Adrenal gland (tissue), 5 donors: ENCODE results near the gene SEPTIN10.

Source experiments
- CTCF ChIP-seq, 6 experiments: fragments of 450-650 bp in 4 of 6; fragments of 200-600 bp in 2 of 6; sonication (generic) in 1 of 6; IDR thresholded peaks; 1 replicate in 5 of 6; 2 replicates in 1 of 6; pipeline versions ENCODE4 v1.5.1 to v1.8.0; 2016 to 2021; ENCODE audit warnings: antibody characterized with exemption in 6 of 6, mild to moderate bottlenecking in 2 of 6, moderate library complexity in 1 of 6
- POLR2A ChIP-seq, 2 donors: fragments of 450-650 bp; IDR thresholded peaks; one replicate each; pipeline ENCODE4 v1.6.1; 2017; ENCODE audit warnings: antibody characterized with exemption in 2 of 2, mild to moderate bottlenecking in 2 of 2, moderate library complexity in 1 of 2
- donor health status: DM: no; HTN: no; CAD: no.

- TF ChIP-seq CTCF (IDR thresholded peaks at IDR 0.05) (no peak), POLR2A (IDR thresholded peaks at IDR 0.05) (no peak)
These were observed 76.1 kb downstream of the SEPTIN10 start for GRCh38 chr2:109537565-109538222.
